HEK293 (cell line): ENCODE results near the gene DHRS12.

Source experiments
- CTCF ChIA-PET: fragments of 350-600 bp; formaldehyde crosslinking; extraction: SDS; loops from one replicate; lab custom pipeline; 2021; ENCODE audit warnings: antibody characterized with exemption; lab: Yijun Ruan, JAX
- POLR2A ChIA-PET: fragments of 300-600 bp; formaldehyde crosslinking; extraction: SDS; loops from one replicate; lab custom pipeline; 2020; ENCODE audit warnings: antibody characterized with exemption, inconsistent platforms; lab: Yijun Ruan, JAX
- H3K27ac ChIP-seq: fragments of 200-500 bp; sonication (Bioruptor generic); 2 replicates; pipeline ENCODE4 v1.5.1; 2014; ENCODE audit warnings: low read depth, low read length, control low read depth, inconsistent platforms; ENCODE audit errors: extremely low read depth
- H3K36me3 ChIP-seq, 2 experiments: fragments of 200-500 bp in 1 of 2; sonication (Bioruptor generic) in 1 of 2; 1 replicate in 1 of 2; 2 replicates in 1 of 2; pipeline ENCODE4 v1.5.1; 2014 to 2017; ENCODE audit warnings: inconsistent platforms in 2 of 2, low read length in 2 of 2; ENCODE audit not compliant: control insufficient read depth in 2 of 2, insufficient read depth in 1 of 2
- H3K4me1 ChIP-seq: fragments of 200-500 bp; sonication (Bioruptor generic); 2 replicates; pipeline ENCODE4 v1.5.1; 2014; ENCODE audit warnings: mild to moderate bottlenecking, low read length, inconsistent platforms; ENCODE audit not compliant: control insufficient read depth, insufficient read depth
- H3K4me3 ChIP-seq: 2 replicates; pipeline ENCODE4 v1.5.1; 2011; ENCODE audit warnings: low read depth, mild to moderate bottlenecking, control low read depth, low read length, moderate library complexity
- H3K9me3 ChIP-seq: fragments of 200-500 bp; sonication (Bioruptor generic); 2 replicates; pipeline ENCODE4 v1.5.1; 2014; ENCODE audit warnings: low read depth, low read length, inconsistent platforms; ENCODE audit not compliant: control insufficient read depth, insufficient read depth
- BCL11A ChIP-seq: fragments of 450-650 bp; formaldehyde crosslinking; IDR thresholded peaks from 2 replicates; pipeline ENCODE4 v1.5.1; 2016; ENCODE audit warnings: low read depth, missing biosample characterization, missing genetic modification characterization
- GFI1B ChIP-seq: fragments of 450-650 bp; formaldehyde crosslinking; IDR thresholded peaks from 2 replicates; pipeline ENCODE4 v1.5.1; 2016; ENCODE audit warnings: missing biosample characterization, missing genetic modification characterization
- GLI2 ChIP-seq: fragments of 450-650 bp; formaldehyde crosslinking; IDR thresholded peaks from 2 replicates; pipeline ENCODE4; 2017; ENCODE audit warnings: missing biosample characterization, missing genetic modification characterization, low read depth, borderline replicate concordance
- GLIS1 ChIP-seq: fragments of 450-650 bp; formaldehyde crosslinking; IDR thresholded peaks from 2 replicates; pipeline ENCODE4 v1.5.1; 2016; ENCODE audit warnings: missing biosample characterization, missing genetic modification characterization
- HIC1 ChIP-seq: fragments of 450-650 bp; formaldehyde crosslinking; IDR thresholded peaks from 2 replicates; pipeline ENCODE4 v1.5.1; 2016; ENCODE audit warnings: missing biosample characterization, missing genetic modification characterization
- INSM2 ChIP-seq: fragments of 450-650 bp; formaldehyde crosslinking; IDR thresholded peaks from 2 replicates; pipeline ENCODE4 v1.5.1; 2016; ENCODE audit warnings: missing biosample characterization, missing genetic modification characterization
- KLF9 ChIP-seq: fragments of 450-650 bp; formaldehyde crosslinking; IDR thresholded peaks from 2 replicates; pipeline ENCODE4 v1.5.1; 2016; ENCODE audit warnings: missing biosample characterization, missing genetic modification characterization, low read depth
- OSR2 ChIP-seq: fragments of 450-650 bp; formaldehyde crosslinking; IDR thresholded peaks from 2 replicates; pipeline ENCODE4 v1.5.1; 2016; ENCODE audit warnings: missing biosample characterization, missing genetic modification characterization
- PRDM10 ChIP-seq: fragments of 450-650 bp; formaldehyde crosslinking; IDR thresholded peaks from 2 replicates; pipeline ENCODE4 v1.5.1; 2016; ENCODE audit warnings: missing biosample characterization, missing genetic modification characterization
- TCF7L2 ChIP-seq: IDR thresholded peaks from 2 replicates; pipeline ENCODE4 v1.6.1; 2011; ENCODE audit warnings: low read depth, mild to moderate bottlenecking, inconsistent platforms, low read length, moderate library complexity, borderline replicate concordance
- YY2 ChIP-seq: fragments of 450-650 bp; formaldehyde crosslinking; IDR thresholded peaks from 2 replicates; pipeline ENCODE4 v1.5.1; 2016; ENCODE audit warnings: missing biosample characterization, missing genetic modification characterization
- ZBTB17 ChIP-seq: fragments of 450-650 bp; formaldehyde crosslinking; IDR thresholded peaks from 2 replicates; pipeline ENCODE4 v1.5.1; 2016; ENCODE audit warnings: missing biosample characterization, missing genetic modification characterization
- ZBTB20 ChIP-seq: fragments of 450-650 bp; formaldehyde crosslinking; IDR thresholded peaks from 2 replicates; pipeline ENCODE4 v1.5.1; 2016; ENCODE audit warnings: missing biosample characterization, missing genetic modification characterization
- ZFP3 ChIP-seq: fragments of 450-650 bp; formaldehyde crosslinking; IDR thresholded peaks from 2 replicates; pipeline ENCODE4 v1.5.1; 2016; ENCODE audit warnings: low read depth, missing biosample characterization, missing genetic modification characterization
- ZFP69B ChIP-seq: fragments of 450-650 bp; formaldehyde crosslinking; IDR thresholded peaks from 2 replicates; pipeline ENCODE4 v1.5.1; 2016; ENCODE audit warnings: missing biosample characterization, missing genetic modification characterization
- ZIC2 ChIP-seq: fragments of 450-650 bp; formaldehyde crosslinking; IDR thresholded peaks from 2 replicates; pipeline ENCODE4 v1.5.1; 2016; ENCODE audit warnings: missing biosample characterization, missing genetic modification characterization
- ZNF112 ChIP-seq: fragments of 450-650 bp; formaldehyde crosslinking; IDR thresholded peaks from 2 replicates; pipeline ENCODE4 v1.5.0; 2017; ENCODE audit warnings: missing biosample characterization, missing genetic modification characterization
- ZNF155 ChIP-seq: fragments of 450-650 bp; formaldehyde crosslinking; IDR thresholded peaks from 2 replicates; pipeline ENCODE4 v1.5.1; 2016; ENCODE audit warnings: missing biosample characterization, missing genetic modification characterization
- ZNF175 ChIP-seq: fragments of 450-650 bp; formaldehyde crosslinking; IDR thresholded peaks from 2 replicates; pipeline ENCODE4 v1.5.1; 2016; ENCODE audit warnings: missing biosample characterization, missing genetic modification characterization
- ZNF324 ChIP-seq: fragments of 450-650 bp; formaldehyde crosslinking; IDR thresholded peaks from 2 replicates; pipeline ENCODE4 v1.5.1; 2016; ENCODE audit warnings: missing biosample characterization, missing genetic modification characterization
- ZNF391 ChIP-seq: fragments of 450-650 bp; formaldehyde crosslinking; IDR thresholded peaks from 2 replicates; pipeline ENCODE4 v1.5.1; 2016; ENCODE audit warnings: low read depth, missing biosample characterization, missing genetic modification characterization, borderline replicate concordance
- ZNF426 ChIP-seq: fragments of 450-650 bp; formaldehyde crosslinking; IDR thresholded peaks from 2 replicates; pipeline ENCODE4 v1.5.1; 2017; ENCODE audit warnings: missing biosample characterization, missing genetic modification characterization, mild to moderate bottlenecking, inconsistent platforms, moderate library complexity
- ZNF549 ChIP-seq: fragments of 450-650 bp; IDR thresholded peaks from 2 replicates; pipeline ENCODE4 v1.5.1; 2018; ENCODE audit warnings: missing biosample characterization, missing genetic modification characterization, mild to moderate bottlenecking, inconsistent platforms, moderate library complexity
- ZNF610 ChIP-seq: fragments of 450-650 bp; formaldehyde crosslinking; IDR thresholded peaks from 2 replicates; pipeline ENCODE4 v1.5.1; 2016; ENCODE audit warnings: missing biosample characterization, missing genetic modification characterization, borderline replicate concordance
- ZNF639 ChIP-seq: fragments of 450-650 bp; formaldehyde crosslinking; IDR thresholded peaks from 2 replicates; pipeline ENCODE4 v1.5.1; 2016; ENCODE audit warnings: missing biosample characterization, missing genetic modification characterization
- ZNF645 ChIP-seq: fragments of 450-650 bp; formaldehyde crosslinking; IDR thresholded peaks from 2 replicates; pipeline ENCODE4; 2016; ENCODE audit warnings: missing biosample characterization, missing genetic modification characterization
- ZNF654 ChIP-seq: fragments of 450-650 bp; formaldehyde crosslinking; IDR thresholded peaks from 2 replicates; pipeline ENCODE4 v1.5.1; 2016; ENCODE audit warnings: low read depth, missing biosample characterization, missing genetic modification characterization
- ZNF791 ChIP-seq: fragments of 450-650 bp; formaldehyde crosslinking; IDR thresholded peaks from 2 replicates; pipeline ENCODE4 v1.5.1; 2016; ENCODE audit warnings: missing biosample characterization, missing genetic modification characterization

Gene DHRS12

GRCh38 chr13:51821606-51822005 lies 17.6 kb upstream of the DHRS12 start (continued):
- TF ChIP-seq ZNF639 (no peak), PRDM10 (tag by site-specific recombination) (no peak)

GRCh38 chr13:51820016-51820597 lies 16.1 kb upstream of the DHRS12 start:
- CTCF ChIA-PET = interaction anchor here (0.6 to 1.4 kb wide), 2 partner anchors 12 to 313 kb away, joined by 3 to 5 read pairs; no protein-coding TSS in a partner anchor
- POLR2A ChIA-PET = no interaction called here

GRCh38 chr13:51819544-51819943 lies 15.6 kb upstream of the DHRS12 start:
- H3K9me3 ChIP-seq = no peaks in the 10 kb centered on the region
- TF ChIP-seq KLF9 (tag by site-specific recombination) (no peak), ZIC2 (tag by site-specific recombination) (no peak), HIC1 (tag by site-specific recombination) (no peak), ZNF645 (tag by site-specific recombination) (no peak), ZBTB20 (no peak), OSR2 (tag by site-specific recombination) (no peak), YY2 (tag by site-specific recombination) (no peak), ZNF549 (tag by site-specific recombination) (no peak), BCL11A (no peak), ZNF791 (no peak), ZNF155 (no peak), ZNF426 (no peak), TCF7L2 (no peak), ZFP69B (tag by site-specific recombination) (no peak), ZFP3 (no peak), INSM2 (no peak), ZBTB17 (tag by site-specific recombination) (no peak), GFI1B (tag by site-specific recombination) (no peak), ZNF391 (tag by site-specific recombination) (no peak)
- no peaks in the 10 kb centered on the region for H3K4me1 ChIP-seq
- H3K4me3 ChIP-seq = no peak overlapping the region
- H3K36me3 ChIP-seq = no peaks in the 10 kb centered on the region
- ChIA-PET POLR2A (interaction anchor here (1.0 kb wide), 1 partner anchor 366 kb away, joined by 3 read pairs; the partner anchor contains the start of gene INTS6), CTCF (interaction anchor here (0.7 to 1.4 kb wide), 2 partner anchors 12 to 392 kb away, joined by 4 to 5 read pairs; no protein-coding TSS in a partner anchor)
- H3K27ac ChIP-seq = no peak overlapping the region

More at GRCh38 chr13:51820016-51820597, 16.1 kb upstream of the DHRS12 start:
- Histone ChIP-seq H3K4me1 (no peaks in the 10 kb centered on the region), H3K36me3 (no peaks in the 10 kb centered on the region), H3K4me3 (no peak overlapping the region), H3K9me3 (no peaks in the 10 kb centered on the region), H3K27ac (no peak overlapping the region)
- TF ChIP-seq ZNF112 (tag by site-specific recombination) = no peak
- TF ChIP-seq ZNF610 (tag by site-specific recombination) = no peak
- TF ChIP-seq YY2 (tag by site-specific recombination) = no peak
- TF ChIP-seq GLI2 = no peak
- TF ChIP-seq ZNF324 = no peak
- TF ChIP-seq ZNF175 = no peak
- TF ChIP-seq ZNF654 (tag by site-specific recombination) = no peak
- no peak for TF ChIP-seq GLIS1 (tag by site-specific recombination)
